DND-41 (cell line): Measurements from ENCODE around the gene TMEM190.

Experiments used
- CTCF ChIP-seq: IDR thresholded peaks from 2 replicates; pipeline ENCODE4 v1.5.1; 2012; ENCODE audit warnings: borderline replicate concordance, low read length, moderate library complexity, mild to moderate bottlenecking; ENCODE audit not compliant: poor library complexity, severe bottlenecking; ENCODE audit errors: extremely low read depth
- EZH2 ChIP-seq: IDR thresholded peaks from 3 replicates; pipeline ENCODE4 v1.6.1; 2012; ENCODE audit warnings: borderline replicate concordance, low read depth, mild to moderate bottlenecking, moderate library complexity, low read length, inconsistent platforms; ENCODE audit not compliant: severe bottlenecking

DNA sequence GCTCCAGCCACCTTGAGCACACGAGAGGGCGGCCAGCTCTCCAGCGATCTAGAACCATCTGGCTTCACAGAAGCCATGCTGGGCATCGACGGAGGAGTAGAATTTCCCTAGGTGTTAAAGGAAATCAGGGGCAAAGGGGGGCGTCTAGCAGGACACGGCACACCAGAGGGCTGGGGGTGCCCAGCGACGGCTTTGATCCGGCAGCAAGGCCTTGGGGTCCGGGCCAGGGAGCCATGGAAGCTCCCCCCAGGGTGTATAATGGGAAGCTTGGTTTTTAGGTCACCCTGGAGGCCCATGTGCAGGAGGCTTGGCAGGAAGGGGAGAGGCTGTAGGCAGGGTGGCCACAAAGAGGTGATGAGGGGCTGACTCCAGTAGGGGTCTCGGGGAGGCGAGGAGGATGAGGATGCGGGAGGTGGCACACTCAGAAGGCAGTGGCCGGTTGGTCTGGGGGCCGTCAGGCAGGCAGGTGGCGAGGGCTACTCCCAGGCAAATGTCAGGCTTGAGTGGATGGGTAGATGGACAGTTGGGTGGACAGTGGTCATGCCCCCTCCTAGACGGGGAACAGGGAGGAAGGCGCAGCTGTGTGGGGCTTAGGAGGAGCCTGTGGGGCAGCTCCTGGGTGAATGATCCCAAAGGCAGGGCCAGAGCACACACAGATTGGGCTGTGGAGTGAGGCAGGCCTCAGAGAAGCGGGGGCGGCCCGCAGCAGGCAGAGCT is 31.4 kb upstream of the TMEM190 start:
- TF ChIP-seq CTCF (no peak), EZH2 (no peak)
